Breast epithelium (tissue), 4 donors: Measurements from ENCODE around the gene ME3. TPM values are rescaled to one million over a fixed set of nuclear protein-coding genes. Genes with fewer than 3 reads are reported as not detected.

Source experiments
- DNase-seq, 2 donors: peaks; one replicate each; pipeline ENCODE4 v3.0.0-alpha.2; 2019; ENCODE audit warnings: low spot score in 2 of 2
- H3K27ac ChIP-seq, 2 donors: fragments of 200-600 bp; sonication (generic) in 1 of 2; one replicate each; pipeline ENCODE4 v1.5.1; 2016 to 2019; ENCODE audit warnings: mild to moderate bottlenecking in 1 of 2
- H3K27me3 ChIP-seq, 2 donors: fragments of 200-600 bp; sonication (generic) in 1 of 2; one replicate each; pipeline versions ENCODE4 v1.5.1 to v1.6.0; 2017 to 2019; ENCODE audit warnings: control low read depth in 1 of 2, mild to moderate bottlenecking in 1 of 2
- H3K36me3 ChIP-seq: fragments of 200-600 bp; one replicate; pipeline ENCODE4 v1.5.1; 2019
- H3K4me1 ChIP-seq, 2 donors: fragments of 200-600 bp; sonication (generic); one replicate each; pipeline ENCODE4 v1.5.1; 2016 to 2019; ENCODE audit warnings: control low read depth in 1 of 2
- H3K4me3 ChIP-seq, 3 donors: fragments of 200-600 bp; sonication (generic); 1 replicate in 2 of 3; 2 replicates in 1 of 3; pipeline ENCODE4 v1.5.1; 2016 to 2019; ENCODE audit warnings: mild to moderate bottlenecking in 3 of 3, moderate library complexity in 2 of 3
- H3K9me3 ChIP-seq, 2 donors: fragments of 200-600 bp; sonication (generic) in 1 of 2; one replicate each; pipeline ENCODE4 v1.5.1; 2016 to 2019; ENCODE audit warnings: control low read depth in 1 of 2
- CTCF ChIP-seq, 3 donors: fragments of 450-650 bp; IDR thresholded peaks; one replicate each; pipeline ENCODE4 v1.5.1; 2016 to 2017; ENCODE audit warnings: antibody characterized with exemption in 3 of 3, mild to moderate bottlenecking in 3 of 3, moderate library complexity in 3 of 3
- POLR2A ChIP-seq: fragments of 450-650 bp; IDR thresholded peaks from one replicate; pipeline ENCODE4 v1.6.1; 2016; ENCODE audit warnings: antibody characterized with exemption, mild to moderate bottlenecking, moderate library complexity
- POLR2AphosphoS5 ChIP-seq, 3 donors: sonication (generic); formaldehyde crosslinking; IDR thresholded peaks; one replicate each; pipeline ENCODE4 v1.6.1; 2017; ENCODE audit warnings: antibody characterized with exemption in 3 of 3
- intact Hi-C: fragments of 100-400 bp; cut with DNase I; formaldehyde crosslinking; loops from one replicate; pipeline ENCODE4 v1.15.1; 2023; ENCODE audit warnings: low total_unique reads
- total RNA-seq, 3 donors: library from RNA; depleted of rRNA; stranded (reverse); fragments of >200 nt; gene quantifications; one replicate each; pipeline ENCODE4 v1.1.0, GENCODE V29; 2016

Gene ME3
- total RNA-seq, 3 donors from 2014 or later, result 53.0 to 68.5 (median 56.3) TPM

- peaks cover 0 to 16% of the 10 kb centered on the region in 2 donors for H3K9me3 ChIP-seq
- no peak overlapping the region for H3K4me3 ChIP-seq
- H3K4me1 ChIP-seq, result no peaks in the 10 kb centered on the region
- no peak overlapping the region for H3K27ac ChIP-seq
- DNase-seq, result no peak
- TF ChIP-seq POLR2A (no peak), POLR2AphosphoS5 (IDR thresholded peaks at IDR 0.05) (no peak), CTCF (IDR thresholded peaks at IDR 0.05) (no peak)
- H3K27me3 ChIP-seq, result no peaks in the 10 kb centered on the region
- no peaks in the 10 kb centered on the region for H3K36me3 ChIP-seq
- intact Hi-C loops, result no loop called here
Observed at GRCh38 chr11:86718521-86718920, 46.1 kb upstream of the ME3 start.

- no peak for TF ChIP-seq CTCF (IDR thresholded peaks at IDR 0.05)
- TF ChIP-seq POLR2A, result no peak
- TF ChIP-seq POLR2AphosphoS5 (IDR thresholded peaks at IDR 0.05), result no peak
- Histone ChIP-seq H3K4me3 (no peak overlapping the region), H3K4me1 (no peaks in the 10 kb centered on the region), H3K36me3 (no peaks in the 10 kb centered on the region), H3K9me3 (peaks cover 0 to 10% of the 10 kb centered on the region in 2 donors), H3K27ac (no peak overlapping the region), H3K27me3 (no peaks in the 10 kb centered on the region)
- intact Hi-C loops, result no loop called here
- DNase-seq, result no peak
Observed at GRCh38 chr11:86717817-86718501, 45.5 kb upstream of the ME3 start.

- no peak for TF ChIP-seq CTCF (IDR thresholded peaks at IDR 0.05)
- no peak for TF ChIP-seq POLR2A
- no peak for TF ChIP-seq POLR2AphosphoS5 (IDR thresholded peaks at IDR 0.05)
- intact Hi-C loops, result no loop called here
- Histone ChIP-seq H3K9me3 (no peaks in the 10 kb centered on the region), H3K27ac (no peak overlapping the region), H3K27me3 (no peaks in the 10 kb centered on the region), H3K36me3 (no peaks in the 10 kb centered on the region), H3K4me3 (no peak overlapping the region), H3K4me1 (no peaks in the 10 kb centered on the region)
- DNase-seq, result no peak
Observed at GRCh38 chr11:86715611-86716010, 43.2 kb upstream of the ME3 start.

- intact Hi-C loops, result no loop called here
- no peak for DNase-seq
- H3K36me3 ChIP-seq, result no peaks in the 10 kb centered on the region
- TF ChIP-seq POLR2A (no peak), POLR2AphosphoS5 (IDR thresholded peaks at IDR 0.05) (no peak), CTCF (IDR thresholded peaks at IDR 0.05) (no peak)
- no peaks in the 10 kb centered on the region for H3K4me1 ChIP-seq
- H3K4me3 ChIP-seq, result no peak overlapping the region
- H3K9me3 ChIP-seq, result peaks cover 0 to 4% of the 10 kb centered on the region in 2 donors
- H3K27me3 ChIP-seq, result no peaks in the 10 kb centered on the region
- no peak overlapping the region for H3K27ac ChIP-seq
Observed at GRCh38 chr11:86713552-86713951, 41.1 kb upstream of the ME3 start.

- Histone ChIP-seq H3K27me3 (no peaks in the 10 kb centered on the region), H3K4me3 (no peak overlapping the region), H3K4me1 (no peaks in the 10 kb centered on the region), H3K27ac (no peak overlapping the region), H3K9me3 (peaks cover 0 to 4% of the 10 kb centered on the region in 2 donors), H3K36me3 (no peaks in the 10 kb centered on the region)
- DNase-seq, result no peak
- intact Hi-C loops, result no loop called here
- no peak for TF ChIP-seq CTCF (IDR thresholded peaks at IDR 0.05)
- no peak for TF ChIP-seq POLR2A
- no peak for TF ChIP-seq POLR2AphosphoS5 (IDR thresholded peaks at IDR 0.05)
Observed at GRCh38 chr11:86710936-86711335, 38.5 kb upstream of the ME3 start.
